HCT116 (cell line): Measurements from ENCODE around the gene ERCC5. TPM values are rescaled to one million over a fixed set of nuclear protein-coding genes. Genes with fewer than 3 reads are reported as not detected.

Source experiments
- ATAC-seq: fragments of 200-7000 bp; cut with Tn5 transposase; 2 replicates; pipeline ENCODE4 v1.9.1; 2020; ENCODE audit warnings: mild to moderate bottlenecking, moderate library complexity
- BruUV-seq: library from RNA; stranded (reverse); fragments of 400-500 nt; replicated peaks from 2 replicates; lab custom pipeline; 2021; lab: Mats Ljungman, UMichigan
- CTCF ChIA-PET: fragments of 300-600 bp; sonication (Branson Sonifier 250); formaldehyde crosslinking; loops from one replicate; lab custom pipeline; 2021; ENCODE audit warnings: antibody characterized with exemption; lab: Charles Lee
- POLR2A ChIA-PET: fragments of 300-600, 350-600 bp; sonication (Branson Sonifier 250); formaldehyde crosslinking; loops from one replicate; lab custom pipeline; 2021; ENCODE audit warnings: antibody characterized with exemption; lab: Charles Lee
- RAD21 ChIA-PET, 2 experiments: fragments of 300-600 bp; sonication (Branson Sonifier 250); formaldehyde crosslinking; loops; one replicate each; lab custom pipeline; 2023; ENCODE audit warnings: low total read pairs in 2 of 2; ENCODE audit not compliant: uncharacterized antibody in 2 of 2, unreplicated experiment in 2 of 2, low non-redundant PET in 1 of 2; lab: Charles Lee
- DNase-seq: peaks from one replicate; pipeline ENCODE4 v3.0.0-alpha.2; 2010; ENCODE audit warnings: low read depth, low spot score
- H2AFZ ChIP-seq: fragments of 200-600 bp; shearing (Covaris generic), sonication (generic); 2 replicates; pipeline ENCODE4 v1.6.1; 2017; ENCODE audit warnings: low read depth, mixed run types, mixed read lengths, antibody characterized with exemption, low read length; ENCODE audit not compliant: poor library complexity, severe bottlenecking
- H3K27ac ChIP-seq: 2 replicates; pipeline ENCODE4 v1.5.1; 2012; ENCODE audit warnings: low read depth, low read length
- H3K27me3 ChIP-seq: fragments of 200-600 bp; sonication (generic); 2 replicates; pipeline ENCODE4 v1.6.1; 2016; ENCODE audit warnings: mixed run types, low read length, mixed read lengths; ENCODE audit not compliant: insufficient read depth
- H3K36me3 ChIP-seq, 2 experiments: fragments of 200-500 bp in 1 of 2; fragments of 200-600 bp in 1 of 2; sonication (Bioruptor generic) in 1 of 2; sonication (generic) in 1 of 2; 2 replicates each; pipeline versions ENCODE4 v1.5.1 to v1.6.1; 2014 to 2016; ENCODE audit warnings: low read length in 2 of 2, inconsistent platforms in 1 of 2, mixed read lengths in 1 of 2, mixed run types in 1 of 2; ENCODE audit not compliant: insufficient read depth in 2 of 2, control insufficient read depth in 1 of 2
- H3K4me1 ChIP-seq, 2 experiments: fragments of 200-600 bp in 1 of 2; sonication (generic) in 1 of 2; 2 replicates each; pipeline versions ENCODE4 v1.5.1 to v1.6.1; 2012 to 2017; ENCODE audit warnings: low read length in 2 of 2, inconsistent platforms in 1 of 2, mild to moderate bottlenecking in 1 of 2, mixed read lengths in 1 of 2, mixed run types in 1 of 2, moderate library complexity in 1 of 2; ENCODE audit not compliant: insufficient read depth in 2 of 2, control insufficient read depth in 1 of 2
- H3K4me2 ChIP-seq: fragments of 200-600 bp; sonication (generic); 2 replicates; pipeline ENCODE4 v1.6.1; 2017; ENCODE audit warnings: mixed run types, low read length, mixed read lengths
- H3K4me3 ChIP-seq, 2 experiments: fragments of 200-600 bp in 1 of 2; sonication (generic) in 1 of 2; replicated peaks in 1 of 2; 2 replicates each; pipeline ENCODE4 v1.5.1; 2011 to 2016; ENCODE audit warnings: low read length in 2 of 2, control low read depth in 1 of 2, low read depth in 1 of 2, mild to moderate bottlenecking in 1 of 2, mixed read lengths in 1 of 2, mixed run types in 1 of 2
- H3K79me2 ChIP-seq: fragments of 200-600 bp; sonication (generic); 2 replicates; pipeline ENCODE4 v1.6.1; 2017; ENCODE audit warnings: mild to moderate bottlenecking, mixed run types, low read length, moderate library complexity, mixed read lengths; ENCODE audit not compliant: insufficient read depth
- H3K9ac ChIP-seq: fragments of 200-600 bp; sonication (generic); 2 replicates; pipeline ENCODE4 v1.6.1; 2016; ENCODE audit warnings: low read length, mixed read lengths
- H3K9me2 ChIP-seq: fragments of 200-600 bp; sonication (generic), shearing (Covaris generic); 2 replicates; pipeline ENCODE4 v1.6.1; 2017; ENCODE audit warnings: mixed run types, mild to moderate bottlenecking, moderate library complexity; ENCODE audit not compliant: insufficient read depth
- H3K9me3 ChIP-seq, 2 experiments: fragments of 200-500 bp in 1 of 2; fragments of 200-600 bp in 1 of 2; sonication (Bioruptor generic) in 1 of 2; sonication (generic) in 1 of 2; 2 replicates each; pipeline ENCODE4 v1.6.1; 2014 to 2017; ENCODE audit warnings: low read length in 2 of 2, mixed read lengths in 2 of 2, inconsistent platforms in 1 of 2, low read depth in 1 of 2, mild to moderate bottlenecking in 1 of 2, mixed run types in 1 of 2, moderate library complexity in 1 of 2; ENCODE audit not compliant: control insufficient read depth in 1 of 2, insufficient read depth in 1 of 2
- H4K20me1 ChIP-seq: fragments of 200-600 bp; sonication (generic), shearing (Covaris generic); 2 replicates; pipeline ENCODE4 v1.6.1; 2017; ENCODE audit warnings: mixed run types, mild to moderate bottlenecking, moderate library complexity; ENCODE audit not compliant: insufficient read depth
- ATF3 ChIP-seq: IDR thresholded peaks from 2 replicates; pipeline ENCODE4 v1.6.1; 2012
- CBX3 ChIP-seq: IDR thresholded peaks from 2 replicates; pipeline ENCODE4 v1.6.1; 2012; ENCODE audit warnings: low read depth
- CTCF ChIP-seq, 3 experiments: fragments of 200-600 bp in 1 of 3; sonication (generic) in 1 of 3; IDR thresholded peaks in 2 of 3; conservative IDR thresholded peaks in 1 of 3; 2 replicates each; pipeline ENCODE4 v1.5.1; 2012 to 2017; ENCODE audit warnings: low read depth in 2 of 3, low read length in 2 of 3, antibody characterized with exemption in 1 of 3, borderline replicate concordance in 1 of 3, control low read depth in 1 of 3, mild to moderate bottlenecking in 1 of 3, mixed read lengths in 1 of 3, mixed run types in 1 of 3, moderate library complexity in 1 of 3; ENCODE audit not compliant: insufficient read depth in 1 of 3
- EGR1 ChIP-seq: IDR thresholded peaks from 2 replicates; pipeline ENCODE4 v1.6.1; 2012; ENCODE audit warnings: low read depth
- ELF1 ChIP-seq: IDR thresholded peaks from 2 replicates; pipeline ENCODE4 v1.6.1; 2012; ENCODE audit warnings: low read depth, borderline replicate concordance
- EZH2 ChIP-seq: fragments of 200-600 bp; sonication (generic); IDR thresholded peaks from 2 replicates; pipeline ENCODE4 v1.6.1; 2017; ENCODE audit warnings: antibody characterized with exemption, mixed run types
- EZH2phosphoT487 ChIP-seq: fragments of 200-600 bp; IDR thresholded peaks from 2 replicates; pipeline ENCODE4 v1.6.1; 2018; ENCODE audit warnings: antibody characterized with exemption, borderline replicate concordance
- JUND ChIP-seq: IDR thresholded peaks from 2 replicates; pipeline ENCODE4 v1.6.1; 2012
- MAX ChIP-seq: IDR thresholded peaks from 2 replicates; pipeline ENCODE4 v1.6.1; 2012
- POLR2A ChIP-seq: IDR thresholded peaks from 2 replicates; pipeline ENCODE4 v1.7.0; 2011; ENCODE audit warnings: borderline replicate concordance; ENCODE audit not compliant: insufficient read depth, insufficient read length; ENCODE audit errors: extremely low read depth
- POLR2AphosphoS5 ChIP-seq: IDR thresholded peaks from 2 replicates; pipeline ENCODE4 v1.6.1; 2011; ENCODE audit warnings: mild to moderate bottlenecking, low read depth, low read length, moderate library complexity
- RAD21 ChIP-seq: IDR thresholded peaks from 2 replicates; pipeline ENCODE4 v1.6.1; 2012; ENCODE audit warnings: low read depth, mild to moderate bottlenecking
- SP1 ChIP-seq: IDR thresholded peaks from 2 replicates; pipeline ENCODE4 v1.6.1; 2012; ENCODE audit warnings: low read depth
- TCF7L2 ChIP-seq: IDR thresholded peaks from 2 replicates; pipeline ENCODE4 v1.7.0; 2011; ENCODE audit warnings: borderline replicate concordance, inconsistent platforms; ENCODE audit not compliant: insufficient read depth, insufficient read length; ENCODE audit errors: extremely low read depth
- YY1 ChIP-seq: IDR thresholded peaks from 2 replicates; pipeline ENCODE4 v1.6.1; 2011; ENCODE audit warnings: low read length, low read depth, moderate library complexity, mild to moderate bottlenecking; ENCODE audit not compliant: insufficient replicate concordance; ENCODE audit errors: extremely low read depth
- ZBTB33 ChIP-seq: IDR thresholded peaks from 2 replicates; pipeline ENCODE4 v1.6.1; 2011; ENCODE audit warnings: mild to moderate bottlenecking, low read length, moderate library complexity; ENCODE audit not compliant: insufficient replicate concordance; ENCODE audit errors: extremely low read depth
- ZNF274 ChIP-seq: fragments of 200-500 bp; sonication (Bioruptor generic); IDR thresholded peaks from 2 replicates; pipeline ENCODE4 v1.6.1; 2014; ENCODE audit warnings: mild to moderate bottlenecking, low read depth, low read length, inconsistent platforms
- intact Hi-C: fragments of 100-400 bp; cut with micrococcal nuclease; formaldehyde crosslinking; loops from 2 replicates; pipeline ENCODE4 v1.10.0; 2022
- total RNA-seq: library from RNA; stranded (reverse); gene quantifications from one replicate; pipeline ENCODE4 v1.2.1, GENCODE V29; 2021; ENCODE audit not compliant: unreplicated experiment

The ERCC5 gene
- total RNA-seq, 1 experiment from 2014 or later = 25.6 TPM

GRCh38 chr13:102836471-102836870 is 9.4 kb upstream of the ERCC5 start:
- DNase-seq = no peak
- no peak overlapping the region for H3K4me3 ChIP-seq
- ChIA-PET RAD21 (no interaction called here), POLR2A (no interaction called here), CTCF (no interaction called here)
- no peak overlapping the region for H3K9ac ChIP-seq
- H3K4me2 ChIP-seq = no peak overlapping the region
- no peaks in the 10 kb centered on the region for H3K4me1 ChIP-seq
- H2AFZ ChIP-seq = no peak overlapping the region
- ATAC-seq = no peak
- no peaks in the 10 kb centered on the region for H3K27me3 ChIP-seq
- TF ChIP-seq ZNF274 (no peak), JUND (no peak), EZH2 (no peak), MAX (no peak), CBX3 (no peak), YY1 (no peak), SP1 (no peak), ELF1 (no peak), ZBTB33 (no peak)
- intact Hi-C loops = no loop called here
- no peak overlapping the region for H3K27ac ChIP-seq
- no peaks in the 10 kb centered on the region for H4K20me1 ChIP-seq
- BruUV-seq = no TSS peak
- no peaks in the 10 kb centered on the region for H3K9me2 ChIP-seq
- H3K36me3 ChIP-seq = peaks cover 0 to 3% of the 10 kb centered on the region in 2 experiments; a peak in 1 of 4 replicates
- no peaks in the 10 kb centered on the region for H3K9me3 ChIP-seq
- H3K79me2 ChIP-seq = no peaks in the 10 kb centered on the region

GRCh38 chr13:102838273-102838672 is 7.6 kb upstream of the ERCC5 start:
- Histone ChIP-seq H3K27me3 (no peaks in the 10 kb centered on the region), H3K4me1 (no peaks in the 10 kb centered on the region), H2AFZ (no peak overlapping the region), H3K27ac (no peak overlapping the region), H3K4me3 (no peak overlapping the region), H4K20me1 (no peaks in the 10 kb centered on the region), H3K36me3 (peaks cover 0 to 3% of the 10 kb centered on the region in 2 experiments; a peak in 1 of 4 replicates), H3K9ac (no peak overlapping the region), H3K79me2 (no peaks in the 10 kb centered on the region), H3K9me3 (no peaks in the 10 kb centered on the region), H3K9me2 (no peaks in the 10 kb centered on the region), H3K4me2 (no peak overlapping the region)
- intact Hi-C loops = no loop called here
- ChIA-PET CTCF (no interaction called here), RAD21 (no interaction called here), POLR2A (no interaction called here)
- TF ChIP-seq EGR1 (no peak), ATF3 (no peak), JUND (no peak), MAX (no peak), POLR2A (no peak), TCF7L2 (no peak), POLR2AphosphoS5 (no peak), YY1 (no peak), EZH2phosphoT487 (no peak), EZH2 (no peak), SP1 (no peak), CTCF (IDR thresholded peaks at IDR 0.05 in 2 of 3, conservative IDR thresholded peaks at IDR 0.05 in 1 of 3; ENCODE audit: borderline replicate concordance in 1 of 3, insufficient read depth in 1 of 3, low read depth in 2 of 3, low read length in 2 of 3) (no peak), RAD21 (no peak)
- no peak for DNase-seq
- ATAC-seq = no peak
- BruUV-seq = no TSS peak
